ENCODE results near the gene DIP2C.
A peak's percentile ranks its signal among the peaks of the same experiment; 100 is the strongest.
"Not testable (repeated sequence)": the region's sequence is repeated elsewhere in the genome, so short reads cannot be mapped to it uniquely, and the experiment has no call there.

Gene DIP2C

GRCh38 chr10:533186-533585 lies 156.3 kb downstream of the DIP2C start:
- DNase-seq (ENCODE audit: low spot score) = no peak

- DNase-seq (ENCODE audit: low spot score) = not testable (repeated sequence)
Observed at GRCh38 chr10:532331-532730, 157.1 kb downstream of the DIP2C start.

GRCh38 chr10:531541-531940 lies 157.9 kb downstream of the DIP2C start:
- DNase-seq (ENCODE audit: low spot score) = no peak

GRCh38 chr10:530717-531116 lies 158.8 kb downstream of the DIP2C start:
- DNase-seq (ENCODE audit: low spot score) = no peak

GRCh38 chr10:529468-530230 lies 159.8 kb downstream of the DIP2C start:
- DNase-seq (ENCODE audit: low spot score) = no peak

- DNase-seq (ENCODE audit: low spot score) = no peak
Observed at GRCh38 chr10:528173-529165, 161.0 kb downstream of the DIP2C start.

GRCh38 chr10:527416-527815 lies 162.1 kb downstream of the DIP2C start:
- no peak for DNase-seq (ENCODE audit: low spot score)

- peak; percentile 34 for DNase-seq (ENCODE audit: low spot score)
Observed at GRCh38 chr10:526651-527312, 162.7 kb downstream of the DIP2C start.

- DNase-seq (ENCODE audit: low spot score) = no peak
Observed at GRCh38 chr10:525565-526315, 163.7 kb downstream of the DIP2C start.

GRCh38 chr10:523925-524324 lies 165.5 kb downstream of the DIP2C start:
- no peak for DNase-seq (ENCODE audit: low spot score)

GRCh38 chr10:522350-522749 lies 167.1 kb downstream of the DIP2C start:
- DNase-seq (ENCODE audit: low spot score) = no peak

GRCh38 chr10:521261-522250 lies 167.9 kb downstream of the DIP2C start:
- no peak for DNase-seq (ENCODE audit: low spot score)

- no peak for DNase-seq (ENCODE audit: low spot score)
Observed at GRCh38 chr10:520402-520787, 169.1 kb downstream of the DIP2C start.

GRCh38 chr10:519716-520401 lies 169.6 kb downstream of the DIP2C start:
- DNase-seq (ENCODE audit: low spot score) = no peak

- no peak for DNase-seq (ENCODE audit: low spot score)
Observed at GRCh38 chr10:519055-519715, 170.3 kb downstream of the DIP2C start.

- DNase-seq (ENCODE audit: low spot score) = no peak
Observed at GRCh38 chr10:517872-518475, 171.5 kb downstream of the DIP2C start.

- DNase-seq (ENCODE audit: low spot score) = no peak
Observed at GRCh38 chr10:517241-517830, 172.1 kb downstream of the DIP2C start.

GRCh38 chr10:516764-517163 lies 172.7 kb downstream of the DIP2C start:
- DNase-seq (ENCODE audit: low spot score) = no peak

- DNase-seq (ENCODE audit: low spot score) = no peak
Observed at GRCh38 chr10:515674-516073, 173.8 kb downstream of the DIP2C start.
